GM19328 (cell line): ENCODE results near the gene RIMBP2.

Experiments
- ATAC-seq: cut with Tn5 transposase; IDR thresholded peaks from one replicate; pipeline ENCODE4 v1.9.1; 2021; ENCODE audit warnings: mild to moderate bottlenecking, moderate library complexity; ENCODE audit not compliant: unreplicated experiment

The RIMBP2 gene

GRCh38 chr12:130401703-130402102, 314.4 kb downstream of the RIMBP2 start:
- ATAC-seq = no peak

- ATAC-seq = no peak
These were observed 317.8 kb downstream of the RIMBP2 start for GRCh38 chr12:130398100-130398848.

GRCh38 chr12:130396667-130397066, 319.4 kb downstream of the RIMBP2 start:
- ATAC-seq = no peak

- no peak for ATAC-seq
These were observed 321.2 kb downstream of the RIMBP2 start for GRCh38 chr12:130394906-130395305.

- no peak for ATAC-seq
These were observed 324.9 kb downstream of the RIMBP2 start for GRCh38 chr12:130391186-130391585.

- no peak for ATAC-seq
These were observed 330.9 kb downstream of the RIMBP2 start for GRCh38 chr12:130385193-130385592.

- ATAC-seq = no peak
These were observed 331.9 kb downstream of the RIMBP2 start for GRCh38 chr12:130384234-130384633.

GRCh38 chr12:130382818-130383217, 333.3 kb downstream of the RIMBP2 start:
- ATAC-seq = no peak

GRCh38 chr12:130375296-130376287, 340.5 kb downstream of the RIMBP2 start:
- ATAC-seq = no peak

GRCh38 chr12:130374083-130374482, 342.0 kb downstream of the RIMBP2 start:
- ATAC-seq = no peak

GRCh38 chr12:130372936-130373335, 343.2 kb downstream of the RIMBP2 start:
- ATAC-seq = no peak

- no peak for ATAC-seq
These were observed 344.8 kb downstream of the RIMBP2 start for GRCh38 chr12:130371296-130371695.

- ATAC-seq = no peak
These were observed 346.3 kb downstream of the RIMBP2 start for GRCh38 chr12:130369816-130370215.

GRCh38 chr12:130367523-130367922, 348.6 kb downstream of the RIMBP2 start:
- ATAC-seq = no peak

GRCh38 chr12:130367003-130367402, 349.1 kb downstream of the RIMBP2 start:
- no peak for ATAC-seq

GRCh38 chr12:130366159-130366558, 349.9 kb downstream of the RIMBP2 start:
- no peak for ATAC-seq

- no peak for ATAC-seq
These were observed 351.5 kb downstream of the RIMBP2 start for GRCh38 chr12:130364578-130364977.

- ATAC-seq = no peak
These were observed 354.0 kb downstream of the RIMBP2 start for GRCh38 chr12:130362060-130362459.

- ATAC-seq = no peak
These were observed 358.3 kb downstream of the RIMBP2 start for GRCh38 chr12:130357729-130358330.

GRCh38 chr12:130357241-130357640, 358.9 kb downstream of the RIMBP2 start:
- no peak for ATAC-seq

- no peak for ATAC-seq
These were observed 359.9 kb downstream of the RIMBP2 start for GRCh38 chr12:130356222-130356621.
